ENCODE data around the gene RASA4B. TPM values are rescaled to one million over a fixed set of nuclear protein-coding genes. Genes with fewer than 3 reads are reported as not detected.

Gene RASA4B
- total RNA-seq, 3 donors from 2014 or later (not counting 1 experiment from before 2014, with no cell fraction given), result 2.4 to 14.3 (median 12.3) TPM

DNA sequence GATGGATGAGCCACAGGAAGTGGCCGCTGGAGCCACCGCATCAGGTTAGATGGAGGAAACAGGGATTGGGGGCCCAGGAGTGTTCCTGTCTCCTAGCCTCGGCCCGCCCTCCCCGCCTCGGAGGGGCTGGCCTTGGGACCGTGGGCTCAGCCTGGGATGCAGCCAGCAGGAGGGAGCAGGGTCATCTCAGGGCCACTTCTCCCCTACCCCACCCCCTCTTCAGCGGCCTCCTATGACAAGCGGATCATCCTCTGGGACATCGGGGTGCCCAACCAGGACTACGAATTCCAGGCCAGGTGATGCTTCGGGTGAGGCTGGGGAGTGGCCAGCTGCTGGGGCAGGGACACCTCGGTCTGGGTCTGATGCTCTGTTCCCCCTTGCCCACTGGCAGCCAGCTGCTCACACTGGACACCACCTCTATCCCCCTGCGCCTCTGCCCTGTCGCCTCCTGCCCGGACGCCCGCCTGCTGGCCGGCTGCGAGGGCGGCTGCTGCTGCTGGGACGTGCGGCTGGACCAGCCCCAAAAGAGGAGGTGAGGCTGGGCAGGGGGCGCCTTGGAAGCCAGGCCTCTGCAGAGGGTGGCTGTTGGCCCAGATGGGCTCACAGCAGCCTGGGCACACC is 48.1 kb downstream of the RASA4B start:
- H3K27me3 Mint-ChIP-seq (ENCODE audit: low read depth in 2 of 2), result no peaks in the 10 kb centered on the region
- peaks cover 12% of the 10 kb centered on the region for H3K4me1 ChIP-seq (ENCODE audit: control insufficient read depth, insufficient read depth, low read length)
- peaks cover 26% of the 10 kb centered on the region for H3K36me3 ChIP-seq (ENCODE audit: control insufficient read depth, insufficient read depth, low read length)
- ATAC-seq (no peak), DNase-seq (no peak)
- no peak overlapping the region for H3K4me3 Mint-ChIP-seq
- H3K9me3 ChIP-seq (ENCODE audit: control insufficient read depth, insufficient read depth, low read length), result no peaks in the 10 kb centered on the region
- intact Hi-C loops (cut with micrococcal nuclease), result no loop called here
- H3K36me3 Mint-ChIP-seq, result no peaks in the 10 kb centered on the region
- TF ChIP-seq, protein P1, sequence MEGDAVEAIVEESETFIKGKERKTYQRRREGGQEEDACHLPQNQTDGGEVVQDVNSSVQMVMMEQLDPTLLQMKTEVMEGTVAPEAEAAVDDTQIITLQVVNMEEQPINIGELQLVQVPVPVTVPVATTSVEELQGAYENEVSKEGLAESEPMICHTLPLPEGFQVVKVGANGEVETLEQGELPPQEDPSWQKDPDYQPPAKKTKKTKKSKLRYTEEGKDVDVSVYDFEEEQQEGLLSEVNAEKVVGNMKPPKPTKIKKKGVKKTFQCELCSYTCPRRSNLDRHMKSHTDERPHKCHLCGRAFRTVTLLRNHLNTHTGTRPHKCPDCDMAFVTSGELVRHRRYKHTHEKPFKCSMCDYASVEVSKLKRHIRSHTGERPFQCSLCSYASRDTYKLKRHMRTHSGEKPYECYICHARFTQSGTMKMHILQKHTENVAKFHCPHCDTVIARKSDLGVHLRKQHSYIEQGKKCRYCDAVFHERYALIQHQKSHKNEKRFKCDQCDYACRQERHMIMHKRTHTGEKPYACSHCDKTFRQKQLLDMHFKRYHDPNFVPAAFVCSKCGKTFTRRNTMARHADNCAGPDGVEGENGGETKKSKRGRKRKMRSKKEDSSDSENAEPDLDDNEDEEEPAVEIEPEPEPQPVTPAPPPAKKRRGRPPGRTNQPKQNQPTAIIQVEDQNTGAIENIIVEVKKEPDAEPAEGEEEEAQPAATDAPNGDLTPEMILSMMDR (IDR thresholded peaks at IDR 0.05), result no peak
- H3K27ac ChIP-seq (ENCODE audit: low read length), result no peak overlapping the region
- 92% methylated on average over 24 of the region's 24 CpGs for WGBS (ENCODE audit: insufficient coverage)
- H3K27me3 ChIP-seq (ENCODE audit: control insufficient read depth, insufficient read depth, low read length), result no peaks in the 10 kb centered on the region
- no peak overlapping the region for H3K4me3 ChIP-seq (ENCODE audit: low read length)
- H3K9me3 Mint-ChIP-seq, result no peaks in the 10 kb centered on the region
- H3K4me1 Mint-ChIP-seq, result peaks cover 3 to 24% of the 10 kb centered on the region in 2 donors
- no peak overlapping the region for H3K27ac Mint-ChIP-seq

DNA sequence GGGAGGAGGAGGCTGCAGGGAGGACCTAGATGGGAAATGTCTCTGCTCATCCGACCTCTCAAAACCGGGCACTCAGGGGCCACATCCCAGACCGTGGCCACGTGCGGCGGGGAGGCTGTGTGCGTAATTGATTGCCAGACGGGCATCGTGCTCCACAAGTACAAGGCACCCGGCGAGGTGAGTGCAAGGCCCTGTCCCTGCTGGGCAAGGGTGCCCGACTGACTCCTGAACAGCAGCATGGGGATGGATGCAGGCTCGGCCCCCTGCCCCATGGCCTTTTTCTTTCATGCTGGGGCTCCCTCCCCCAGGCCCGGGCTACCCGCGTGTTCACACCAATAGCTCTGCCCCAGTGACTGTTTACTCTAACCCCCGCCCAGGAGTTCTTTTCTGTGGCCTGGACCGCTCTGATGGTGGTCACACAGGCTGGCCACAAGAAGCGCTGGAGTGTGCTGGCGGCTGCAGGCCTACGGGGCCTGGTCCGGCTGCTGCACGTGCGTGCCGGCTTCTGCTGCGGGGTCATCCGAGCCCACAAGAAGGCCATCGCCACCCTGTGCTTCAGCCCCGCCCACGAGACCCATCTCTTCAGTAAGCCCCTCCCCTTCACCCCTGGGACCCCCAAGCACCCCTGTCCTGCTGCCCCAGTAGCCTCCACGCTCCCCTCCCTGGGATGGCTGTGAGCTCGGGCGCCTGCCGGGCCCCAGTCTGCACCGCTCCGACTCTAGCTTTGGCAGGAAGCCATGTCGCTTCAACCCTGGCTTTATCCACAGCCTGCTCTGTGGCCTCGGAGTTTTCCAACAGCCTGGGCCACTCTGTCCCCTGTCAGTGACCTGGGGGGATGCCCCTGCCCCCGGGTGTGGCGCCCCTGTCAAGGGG is 48.9 kb downstream of the RASA4B start:
- peaks cover 20% of the 10 kb centered on the region for H3K4me1 ChIP-seq (ENCODE audit: control insufficient read depth, insufficient read depth, low read length)
- no peak overlapping the region for H3K4me3 ChIP-seq (ENCODE audit: low read length)
- H3K27me3 Mint-ChIP-seq (ENCODE audit: low read depth in 2 of 2), result no peaks in the 10 kb centered on the region
- no peaks in the 10 kb centered on the region for H3K36me3 Mint-ChIP-seq
- H3K4me3 Mint-ChIP-seq, result no peak overlapping the region
- TF ChIP-seq, protein P1 (IDR thresholded peaks at IDR 0.05), result no peak
- DNase-seq (no peak), ATAC-seq (no peak)
- H3K9me3 ChIP-seq (ENCODE audit: control insufficient read depth, insufficient read depth, low read length), result no peaks in the 10 kb centered on the region
- peaks cover 25% of the 10 kb centered on the region for H3K36me3 ChIP-seq (ENCODE audit: control insufficient read depth, insufficient read depth, low read length)
- H3K9me3 Mint-ChIP-seq, result no peaks in the 10 kb centered on the region
- WGBS (ENCODE audit: insufficient coverage), result 86% methylated on average over 40 of the region's 40 CpGs
- H3K27ac Mint-ChIP-seq, result no peak overlapping the region
- H3K27ac ChIP-seq (ENCODE audit: low read length), result no peak overlapping the region
- no peaks in the 10 kb centered on the region for H3K27me3 ChIP-seq (ENCODE audit: control insufficient read depth, insufficient read depth, low read length)
- intact Hi-C loops (cut with micrococcal nuclease), result no loop called here
- peaks cover 10 to 31% of the 10 kb centered on the region in 2 donors for H3K4me1 Mint-ChIP-seq

DNA sequence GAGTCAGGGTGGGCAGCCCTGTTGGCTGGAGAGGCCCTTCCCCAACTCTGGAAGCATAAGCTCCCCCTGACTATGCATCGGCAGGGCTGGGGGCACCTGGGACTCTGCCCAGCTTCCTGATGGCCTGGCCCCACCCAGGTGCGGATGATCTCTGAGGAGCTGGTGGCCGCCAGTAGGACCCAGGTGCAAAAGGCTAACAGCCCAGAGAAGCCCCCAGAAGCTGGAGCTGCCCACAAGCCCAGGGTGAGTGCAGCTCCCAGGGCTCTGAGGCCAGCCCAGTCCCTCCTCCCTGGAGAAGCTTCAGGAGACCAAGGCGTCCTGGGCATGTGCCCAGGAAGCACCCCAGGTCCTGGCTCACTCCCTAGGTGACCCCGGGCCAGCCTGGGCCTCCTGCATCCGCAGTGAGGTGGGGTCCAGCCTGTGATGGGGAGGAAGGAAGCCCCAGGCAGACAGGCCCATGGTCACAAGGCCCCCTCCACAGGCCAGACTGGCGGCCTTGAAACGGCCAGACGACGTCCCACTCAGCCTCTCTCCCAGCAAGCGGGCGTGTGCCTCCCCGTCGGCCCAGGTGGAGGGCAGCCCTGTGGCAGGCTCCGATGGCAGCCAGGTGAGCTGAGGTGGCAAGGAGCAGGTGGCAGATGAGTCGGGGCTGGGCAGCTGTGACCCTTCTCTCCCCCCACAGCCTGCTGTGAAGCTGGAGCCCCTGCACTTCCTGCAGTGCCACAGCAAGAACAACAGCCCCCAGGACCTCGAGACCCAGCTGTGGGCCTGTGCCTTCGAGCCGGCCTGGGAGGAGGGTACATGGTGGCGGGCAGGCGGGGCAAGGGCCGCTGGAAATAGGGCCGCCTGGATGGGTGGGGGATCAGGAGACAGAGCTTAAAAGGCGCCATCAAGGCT is 49.7 kb downstream of the RASA4B start:
- DNase-seq (no peak), ATAC-seq (no peak)
- intact Hi-C loops (cut with micrococcal nuclease), result no loop called here
- WGBS (ENCODE audit: insufficient coverage), result 96% methylated on average over 24 of the region's 24 CpGs
- no peaks in the 10 kb centered on the region for H3K9me3 Mint-ChIP-seq
- H3K36me3 Mint-ChIP-seq, result no peaks in the 10 kb centered on the region
- no peaks in the 10 kb centered on the region for H3K9me3 ChIP-seq (ENCODE audit: control insufficient read depth, insufficient read depth, low read length)
- no peak overlapping the region for H3K4me3 ChIP-seq (ENCODE audit: low read length)
- no peaks in the 10 kb centered on the region for H3K27me3 Mint-ChIP-seq (ENCODE audit: low read depth in 2 of 2)
- peaks cover 12 to 34% of the 10 kb centered on the region in 2 donors for H3K4me1 Mint-ChIP-seq
- TF ChIP-seq, protein P1 (IDR thresholded peaks at IDR 0.05), result no peak
- H3K27ac ChIP-seq (ENCODE audit: low read length), result no peak overlapping the region
- H3K36me3 ChIP-seq (ENCODE audit: control insufficient read depth, insufficient read depth, low read length), result peaks cover 19% of the 10 kb centered on the region
- peaks cover 25% of the 10 kb centered on the region for H3K4me1 ChIP-seq (ENCODE audit: control insufficient read depth, insufficient read depth, low read length)
- H3K27ac Mint-ChIP-seq, result no peak overlapping the region
- no peaks in the 10 kb centered on the region for H3K27me3 ChIP-seq (ENCODE audit: control insufficient read depth, insufficient read depth, low read length)
- H3K4me3 Mint-ChIP-seq, result no peak overlapping the region
